K562 (cell line): ENCODE measurements around the gene DDX54.
"Not testable (repeated sequence)": the region's sequence is repeated elsewhere in the genome, so short reads cannot be mapped to it uniquely, and the experiment has no call there.

ENCODE experiments used
- CHD4 ChIP-seq: fragments of 200-600 bp; sonication (generic); IDR thresholded peaks from 3 replicates; pipeline ENCODE4 v1.6.1; 2012; ENCODE audit warnings: low read depth, mild to moderate bottlenecking, mixed read lengths, low read length, inconsistent platforms; ENCODE audit not compliant: insufficient read depth, insufficient replicate concordance, poor library complexity, severe bottlenecking
- CREB1 ChIP-seq, 2 experiments: sonication (generic) in 1 of 2; formaldehyde crosslinking in 1 of 2; IDR thresholded peaks; 2 replicates each; pipeline versions ENCODE4 v1.6.1 to v1.8.0; 2012 to 2022; ENCODE audit warnings: inconsistent platforms in 1 of 2, mild to moderate bottlenecking in 1 of 2, missing genetic modification reagents in 1 of 2, moderate library complexity in 1 of 2
- EP300 ChIP-seq: IDR thresholded peaks from 2 replicates; pipeline ENCODE4 v1.6.1; 2012; ENCODE audit warnings: low read length, improper control_type of control experiment
- ETV1 ChIP-seq: fragments of 450-650 bp; conservative IDR thresholded peaks from 2 replicates; pipeline ENCODE4 v1.6.1; 2016; ENCODE audit warnings: missing genetic modification characterization, control low read depth, low read depth, missing compliant biosample characterization
- GABPB1 ChIP-seq: sonication (generic); formaldehyde crosslinking; IDR thresholded peaks from 2 replicates; pipeline ENCODE4 v1.8.0; 2022; ENCODE audit warnings: mild to moderate bottlenecking, missing genetic modification reagents
- JUND ChIP-seq, 2 experiments: IDR thresholded peaks; 2 replicates in 1 of 2; 3 replicates in 1 of 2; pipeline ENCODE4 v1.6.1; 2011; ENCODE audit warnings: borderline replicate concordance in 2 of 2, low read depth in 2 of 2, low read length in 2 of 2, improper control_type of control experiment in 1 of 2, missing biosample characterization in 1 of 2, missing genetic modification characterization in 1 of 2, missing genetic modification reagents in 1 of 2
- KLF6 ChIP-seq: fragments of 250-450 bp; sonication (Bioruptor Pico); IDR thresholded peaks from 2 replicates; pipeline ENCODE4 v1.4.0; 2020; ENCODE audit warnings: mild to moderate bottlenecking, moderate library complexity, borderline replicate concordance
- LARP7 ChIP-seq: fragments of 450-650 bp; IDR thresholded peaks from 2 replicates; pipeline ENCODE4 v1.6.1; 2016
- SREBF2 ChIP-seq: sonication (generic); formaldehyde crosslinking; IDR thresholded peaks from 2 replicates; pipeline ENCODE4 v1.4.0; 2020; ENCODE audit warnings: mild to moderate bottlenecking, missing genetic modification reagents
- TF ChIP-seq, protein P1 (sequence below): fragments of 450-650 bp; IDR thresholded peaks from 2 replicates; pipeline ENCODE4 v1.6.1; 2018; ENCODE audit warnings: mild to moderate bottlenecking, low read depth; ENCODE audit not compliant: partially characterized antibody
- TF ChIP-seq, protein P2 (sequence below): sonication (generic); formaldehyde crosslinking; IDR thresholded peaks from 2 replicates; pipeline ENCODE4 v1.9.0; 2022; ENCODE audit warnings: mild to moderate bottlenecking, missing genetic modification reagents
- TF ChIP-seq, protein P3 (sequence below): fragments of 450-650 bp; formaldehyde crosslinking; IDR thresholded peaks from 2 replicates; pipeline ENCODE4 v1.4.0; 2022; ENCODE audit warnings: missing genetic modification characterization

DNA sequence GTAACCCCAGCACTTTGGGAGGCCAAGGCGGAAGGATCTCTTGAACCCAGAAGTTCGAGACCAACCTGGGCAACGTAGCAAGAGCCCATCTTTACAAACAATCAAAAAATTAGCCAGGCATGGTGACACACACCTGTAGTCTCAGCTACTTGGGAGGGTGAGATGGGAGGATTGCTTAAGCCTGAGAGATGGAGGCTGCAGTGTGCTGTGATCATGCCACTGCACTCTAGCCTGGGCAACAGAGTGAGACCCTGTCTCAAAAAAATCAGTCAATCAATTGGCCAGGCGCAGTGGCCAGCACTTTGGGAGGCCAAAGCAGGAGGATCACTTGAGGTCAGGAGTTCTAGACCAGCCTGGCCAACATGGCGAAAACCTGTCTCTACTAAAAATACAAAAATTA, 21.5 kb upstream of the DDX54 start:
- not testable (repeated sequence) for TF ChIP-seq JUND (IDR thresholded peaks at IDR 0.05; ENCODE audit: borderline replicate concordance, low read depth, low read length); JUND (tag; IDR thresholded peaks at IDR 0.05; ENCODE audit: borderline replicate concordance, low read depth, low read length); CHD4; KLF6 (CRISPR knock-in tag); CREB1 (IDR thresholded peaks at IDR 0.05); CREB1 (CRISPR knock-in tag; IDR thresholded peaks at IDR 0.05); SREBF2 (CRISPR knock-in tag); EP300; GABPB1 (CRISPR knock-in tag); LARP7; ETV1 (tag)
- TF ChIP-seq, protein P1, sequence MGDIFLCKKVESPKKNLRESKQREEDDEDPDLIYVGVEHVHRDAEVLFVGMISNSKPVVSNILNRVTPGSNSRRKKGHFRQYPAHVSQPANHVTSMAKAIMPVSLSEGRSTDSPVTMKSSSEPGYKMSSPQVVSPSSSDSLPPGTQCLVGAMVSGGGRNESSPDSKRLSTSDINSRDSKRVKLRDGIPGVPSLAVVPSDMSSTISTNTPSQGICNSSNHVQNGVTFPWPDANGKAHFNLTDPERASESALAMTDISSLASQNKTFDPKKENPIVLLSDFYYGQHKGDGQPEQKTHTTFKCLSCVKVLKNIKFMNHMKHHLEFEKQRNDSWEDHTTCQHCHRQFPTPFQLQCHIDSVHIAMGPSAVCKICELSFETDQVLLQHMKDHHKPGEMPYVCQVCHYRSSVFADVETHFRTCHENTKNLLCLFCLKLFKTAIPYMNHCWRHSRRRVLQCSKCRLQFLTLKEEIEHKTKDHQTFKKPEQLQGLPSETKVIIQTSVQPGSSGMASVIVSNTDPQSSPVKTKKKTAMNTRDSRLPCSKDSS = not testable (repeated sequence)
- TF ChIP-seq, protein P2, sequence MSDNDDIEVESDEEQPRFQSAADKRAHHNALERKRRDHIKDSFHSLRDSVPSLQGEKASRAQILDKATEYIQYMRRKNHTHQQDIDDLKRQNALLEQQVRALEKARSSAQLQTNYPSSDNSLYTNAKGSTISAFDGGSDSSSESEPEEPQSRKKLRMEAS = not testable (repeated sequence)
- TF ChIP-seq, protein P3, sequence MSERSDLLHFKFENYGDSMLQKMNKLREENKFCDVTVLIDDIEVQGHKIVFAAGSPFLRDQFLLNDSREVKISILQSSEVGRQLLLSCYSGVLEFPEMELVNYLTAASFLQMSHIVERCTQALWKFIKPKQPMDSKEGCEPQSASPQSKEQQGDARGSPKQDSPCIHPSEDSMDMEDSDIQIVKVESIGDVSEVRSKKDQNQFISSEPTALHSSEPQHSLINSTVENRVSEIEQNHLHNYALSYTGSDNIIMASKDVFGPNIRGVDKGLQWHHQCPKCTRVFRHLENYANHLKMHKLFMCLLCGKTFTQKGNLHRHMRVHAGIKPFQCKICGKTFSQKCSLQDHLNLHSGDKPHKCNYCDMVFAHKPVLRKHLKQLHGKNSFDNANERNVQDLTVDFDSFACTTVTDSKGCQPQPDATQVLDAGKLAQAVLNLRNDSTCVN (CRISPR knock-in tag) = not testable (repeated sequence)
